ENCODE results near the gene CPT1A.

The CPT1A gene

GRCh38 chr11:68798221-68798813, 43.4 kb downstream of the CPT1A start:
- peak in 1 of 3 experiments; percentile 13 for DNase-seq (ENCODE audit: low read depth in 3 of 3)

GRCh38 chr11:68796801-68797200, 44.9 kb downstream of the CPT1A start:
- DNase-seq (ENCODE audit: low read depth in 3 of 3) = no peak

- no peak for DNase-seq (ENCODE audit: low read depth in 3 of 3)
These were observed 49.2 kb downstream of the CPT1A start for GRCh38 chr11:68792400-68792966.

- no peak for DNase-seq (ENCODE audit: low read depth in 3 of 3)
These were observed 57.1 kb downstream of the CPT1A start for GRCh38 chr11:68784653-68785052.

- no peak for DNase-seq (ENCODE audit: low read depth in 3 of 3)
These were observed 58.4 kb downstream of the CPT1A start for GRCh38 chr11:68783216-68783821.

GRCh38 chr11:68782711-68783110, 59.0 kb downstream of the CPT1A start:
- DNase-seq (ENCODE audit: low read depth in 3 of 3) = no peak

GRCh38 chr11:68780829-68781228, 60.9 kb downstream of the CPT1A start:
- DNase-seq (ENCODE audit: low read depth in 3 of 3) = no peak

- no peak for DNase-seq (ENCODE audit: low read depth in 3 of 3)
These were observed 63.5 kb downstream of the CPT1A start for GRCh38 chr11:68778205-68778604.

GRCh38 chr11:68776442-68777235, 65.1 kb downstream of the CPT1A start:
- no peak for DNase-seq (ENCODE audit: low read depth in 3 of 3)

- no peak for DNase-seq (ENCODE audit: low read depth in 3 of 3)
These were observed 65.7 kb downstream of the CPT1A start for GRCh38 chr11:68775951-68776388.

- no peak for DNase-seq (ENCODE audit: low read depth in 3 of 3)
These were observed 67.5 kb downstream of the CPT1A start for GRCh38 chr11:68774194-68774585.

- DNase-seq (ENCODE audit: low read depth in 3 of 3) = no peak
These were observed 68.1 kb downstream of the CPT1A start for GRCh38 chr11:68773521-68774193.

GRCh38 chr11:68772936-68773335, 68.8 kb downstream of the CPT1A start:
- no peak for DNase-seq (ENCODE audit: low read depth in 3 of 3)

GRCh38 chr11:68770781-68771180, 70.9 kb downstream of the CPT1A start:
- DNase-seq (ENCODE audit: low read depth in 3 of 3) = no peak

- no peak for DNase-seq (ENCODE audit: low read depth in 3 of 3)
These were observed 74.0 kb downstream of the CPT1A start for GRCh38 chr11:68767672-68768071.

- no peak for DNase-seq (ENCODE audit: low read depth in 3 of 3)
These were observed 74.9 kb downstream of the CPT1A start for GRCh38 chr11:68766786-68767185.

GRCh38 chr11:68764746-68765145, 77.0 kb downstream of the CPT1A start:
- no peak for DNase-seq (ENCODE audit: low read depth in 3 of 3)

- no peak for DNase-seq (ENCODE audit: low read depth in 3 of 3)
These were observed 77.6 kb downstream of the CPT1A start for GRCh38 chr11:68763926-68764657.

- no peak for DNase-seq (ENCODE audit: low read depth in 3 of 3)
These were observed 78.5 kb downstream of the CPT1A start for GRCh38 chr11:68763181-68763721.

GRCh38 chr11:68762481-68762880, 79.2 kb downstream of the CPT1A start:
- no peak for DNase-seq (ENCODE audit: low read depth in 3 of 3)

GRCh38 chr11:68761801-68762200, 79.9 kb downstream of the CPT1A start:
- DNase-seq (ENCODE audit: low read depth in 3 of 3) = no peak

Measured in stimulated activated CD4-positive, alpha-beta T cell treated with anti-CD3 and anti-CD28 coated beads, TNF-alpha, amount 100 ng/mL, for 4 hours (primary cell).